GM15510 (cell line): ENCODE data around the gene RMC1.

Experiments used
- POLR2A ChIP-seq: IDR thresholded peaks from 3 replicates; pipeline ENCODE4 v1.6.1; 2011; ENCODE audit warnings: borderline replicate concordance; ENCODE audit not compliant: insufficient read length; ENCODE audit errors: extremely low read depth

Gene RMC1

GRCh38 chr18:23560186-23560585 lies 56.9 kb downstream of the RMC1 start:
- no peak for TF ChIP-seq POLR2A

- no peak for TF ChIP-seq POLR2A
These were observed 60.2 kb downstream of the RMC1 start for GRCh38 chr18:23563377-23564043.

- no peak for TF ChIP-seq POLR2A
These were observed 62.7 kb downstream of the RMC1 start for GRCh38 chr18:23565916-23566547.

- TF ChIP-seq POLR2A: no peak
These were observed 64.4 kb downstream of the RMC1 start for GRCh38 chr18:23567671-23568070.

GRCh38 chr18:23568281-23569138 lies 65.2 kb downstream of the RMC1 start:
- no peak for TF ChIP-seq POLR2A

- no peak for TF ChIP-seq POLR2A
These were observed 66.2 kb downstream of the RMC1 start for GRCh38 chr18:23569299-23570063.

- TF ChIP-seq POLR2A: no peak
These were observed 67.7 kb downstream of the RMC1 start for GRCh38 chr18:23570912-23571504.

GRCh38 chr18:23572012-23572411 lies 68.7 kb downstream of the RMC1 start:
- no peak for TF ChIP-seq POLR2A

GRCh38 chr18:23572570-23572969 lies 69.3 kb downstream of the RMC1 start:
- TF ChIP-seq POLR2A: no peak

- no peak for TF ChIP-seq POLR2A
These were observed 69.7 kb downstream of the RMC1 start for GRCh38 chr18:23573020-23573419.

- TF ChIP-seq POLR2A: no peak
These were observed 70.5 kb downstream of the RMC1 start for GRCh38 chr18:23573626-23574431.

GRCh38 chr18:23574611-23575308 lies 71.4 kb downstream of the RMC1 start:
- TF ChIP-seq POLR2A: no peak

GRCh38 chr18:23575309-23575651 lies 72.0 kb downstream of the RMC1 start:
- TF ChIP-seq POLR2A: no peak
